ENCODE measurements around the gene HPCAL4.

HPCAL4 gene

DNA sequence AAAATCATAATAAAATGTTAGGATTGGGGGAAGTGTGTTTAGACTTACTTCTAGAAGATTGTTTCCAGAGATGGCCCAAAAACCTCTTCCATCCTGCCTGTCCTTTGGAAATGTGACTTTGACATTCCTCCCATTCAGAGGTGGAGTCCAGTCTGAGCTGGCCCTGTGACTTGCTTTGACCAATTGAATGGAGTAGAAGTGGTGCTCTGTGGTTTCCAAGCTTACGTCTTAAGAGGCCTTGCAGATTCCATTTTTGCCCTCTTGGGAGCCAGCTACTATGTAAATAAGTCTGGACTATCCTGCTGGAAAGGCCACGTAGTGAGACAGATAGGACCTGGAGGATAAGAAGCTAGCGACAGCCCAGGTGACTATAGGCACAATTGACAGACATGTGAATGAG is 18.0 kb downstream of the HPCAL4 start:
- no peak overlapping the region for H3K27ac Mint-ChIP-seq
- peaks cover 2% of the 10 kb centered on the region for H3K36me3 Mint-ChIP-seq
- peak overlapping the region; percentile 49 for H3K4me3 Mint-ChIP-seq
- H3K9me3 Mint-ChIP-seq (ENCODE audit: low read depth): no peaks in the 10 kb centered on the region
- peaks cover 21% of the 10 kb centered on the region for H3K27me3 Mint-ChIP-seq
- peaks cover 7% of the 10 kb centered on the region for H3K4me1 Mint-ChIP-seq (ENCODE audit: low read depth)

DNA sequence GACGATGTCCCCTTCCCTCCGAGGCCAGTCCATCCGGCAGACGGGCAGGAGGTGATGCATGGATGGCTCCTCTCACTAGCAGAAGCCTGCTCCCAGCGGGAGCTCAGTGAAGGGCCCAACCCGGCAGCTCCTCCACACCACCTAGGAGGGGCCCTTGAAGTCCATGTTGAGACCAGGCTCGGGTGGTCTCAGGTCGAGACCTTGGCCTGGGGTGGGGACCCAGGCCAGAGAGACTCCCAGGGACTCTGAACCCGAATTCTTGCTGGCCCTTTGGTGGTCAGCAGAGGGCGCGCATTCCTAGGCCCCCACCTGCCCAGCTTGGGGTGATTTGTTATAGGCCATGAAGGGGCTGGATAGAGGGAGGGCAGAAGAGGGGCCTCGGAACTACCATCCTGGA is 18.7 kb downstream of the HPCAL4 start:
- Mint-ChIP-seq H3K4me3 (peak overlapping the region; percentile 72), H3K27me3 (peaks cover 22% of the 10 kb centered on the region), H3K27ac (no peak overlapping the region), H3K36me3 (no peaks in the 10 kb centered on the region), H3K4me1 (ENCODE audit: low read depth) (peaks cover 10% of the 10 kb centered on the region), H3K9me3 (ENCODE audit: low read depth) (no peaks in the 10 kb centered on the region)

DNA sequence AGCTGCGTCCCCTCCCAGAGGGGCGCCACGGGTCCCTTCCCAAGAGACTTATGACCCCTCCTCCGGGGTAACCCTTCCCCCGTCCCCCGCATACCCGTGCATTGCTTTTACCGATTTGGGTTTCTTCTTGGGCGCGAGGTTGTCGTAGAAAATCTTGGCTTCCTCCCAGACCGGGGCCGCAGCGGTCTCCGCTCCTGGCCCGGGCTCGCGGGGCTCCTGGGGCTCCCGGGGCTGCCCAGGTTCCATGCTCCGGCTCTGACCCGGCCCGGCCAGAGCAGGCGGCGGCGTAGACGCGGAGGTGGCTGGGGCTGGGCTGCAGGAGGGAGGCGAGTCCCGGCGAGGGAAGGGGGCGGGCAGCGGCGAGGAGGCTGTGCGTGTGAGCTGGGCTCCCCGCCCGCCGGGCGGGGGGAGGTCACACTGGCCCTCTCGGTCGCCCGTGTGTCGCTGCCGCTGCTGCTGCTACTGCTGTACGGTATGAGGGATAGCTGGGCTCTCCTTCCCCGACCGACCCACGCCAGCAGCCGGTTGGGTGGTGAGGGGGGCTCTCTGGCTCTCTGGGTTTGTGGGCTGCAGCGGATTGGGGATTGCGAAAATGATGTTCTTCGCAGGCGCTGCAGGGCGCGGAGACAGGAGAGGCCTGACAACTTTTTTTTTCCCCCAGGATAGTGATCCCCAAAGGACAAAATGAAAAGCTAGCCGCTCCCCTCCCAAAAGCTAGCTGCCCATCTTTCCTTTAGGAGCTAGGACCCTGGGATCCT is 19.3 kb downstream of the HPCAL4 start, which contains the start of gene NT5C1A:
NT5C1A (minus strand) TSS at position 315 of the 758 bp plus-strand sequence; CDS start at position 246, 69 bp downstream.
- peaks cover 24% of the 10 kb centered on the region for H3K27me3 Mint-ChIP-seq
- no peak within 1 kb of the TSS for H3K27ac Mint-ChIP-seq
- no peaks in the 10 kb centered on the region for H3K36me3 Mint-ChIP-seq
- peaks cover 12% of the 10 kb centered on the region for H3K4me1 Mint-ChIP-seq (ENCODE audit: low read depth)
- peak within 1 kb of the TSS; percentile 72 for H3K4me3 Mint-ChIP-seq
- H3K9me3 Mint-ChIP-seq (ENCODE audit: low read depth): no peaks in the 10 kb centered on the region

DNA sequence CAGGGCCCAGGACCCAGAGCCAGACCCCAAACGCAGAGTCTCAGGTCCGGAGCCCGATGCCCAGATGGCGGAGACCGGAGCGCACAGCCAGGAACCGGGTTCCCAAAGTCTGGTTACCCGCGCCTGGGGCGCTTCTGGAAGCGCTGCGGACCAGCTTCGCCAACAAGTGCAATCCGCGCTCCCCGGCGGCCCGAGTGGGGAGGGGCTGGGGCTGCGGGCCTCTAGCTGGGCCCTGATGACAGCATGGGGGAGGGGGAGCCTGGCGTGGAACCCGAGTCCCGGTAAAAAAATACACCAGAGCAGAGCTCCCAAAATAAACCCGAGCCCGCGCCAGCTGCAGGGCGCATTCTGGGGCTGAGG is 19.8 kb downstream of the HPCAL4 start:
- no peak overlapping the region for H3K27ac Mint-ChIP-seq
- H3K9me3 Mint-ChIP-seq (ENCODE audit: low read depth): no peaks in the 10 kb centered on the region
- H3K27me3 Mint-ChIP-seq: peaks cover 25% of the 10 kb centered on the region
- no peaks in the 10 kb centered on the region for H3K36me3 Mint-ChIP-seq
- peaks cover 17% of the 10 kb centered on the region for H3K4me1 Mint-ChIP-seq (ENCODE audit: low read depth)
- peak overlapping the region; percentile 30 for H3K4me3 Mint-ChIP-seq

DNA sequence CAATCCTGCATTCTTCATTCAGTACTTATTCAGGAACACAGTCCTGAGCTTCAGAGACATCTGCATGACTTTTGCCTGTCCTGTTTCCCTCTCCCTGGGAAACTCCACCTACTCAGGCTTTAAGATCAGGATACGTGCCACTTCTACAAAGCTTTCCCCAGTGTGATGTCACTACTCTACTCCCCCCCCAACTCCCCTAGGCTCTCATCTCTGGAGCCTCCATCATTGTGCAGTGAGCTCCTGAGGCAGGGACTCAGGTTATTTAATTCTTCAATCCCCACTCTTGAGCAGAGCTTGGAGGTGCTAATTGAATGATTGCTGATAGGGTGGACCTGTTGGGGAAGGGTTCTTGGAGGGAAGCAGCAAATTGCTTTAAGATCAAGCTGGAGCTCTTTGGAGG is 20.5 kb downstream of the HPCAL4 start:
- Mint-ChIP-seq H3K9me3 (ENCODE audit: low read depth) (no peaks in the 10 kb centered on the region), H3K27me3 (peaks cover 25% of the 10 kb centered on the region), H3K36me3 (no peaks in the 10 kb centered on the region), H3K4me1 (ENCODE audit: low read depth) (peaks cover 17% of the 10 kb centered on the region), H3K4me3 (peak overlapping the region; percentile 34), H3K27ac (no peak overlapping the region)

DNA sequence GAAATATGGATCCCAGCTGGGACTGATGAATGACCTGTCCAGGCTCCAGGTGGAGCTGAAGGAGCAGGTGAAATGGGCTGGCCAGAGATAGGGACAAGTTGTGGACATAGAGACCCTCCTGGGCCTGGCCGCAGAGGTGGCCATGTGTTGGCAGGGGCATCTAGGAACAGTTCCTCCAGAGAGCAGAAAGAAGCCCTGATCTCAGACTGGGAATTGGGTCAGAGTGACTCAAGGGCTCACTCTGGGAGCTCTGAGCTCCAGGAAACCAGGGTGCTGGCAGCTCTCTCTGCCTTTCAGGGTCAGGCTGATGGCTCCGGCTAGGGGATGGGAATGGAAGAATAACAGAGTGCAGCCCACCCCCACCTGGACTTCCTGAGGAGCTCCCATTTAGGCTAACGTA is 22.3 kb downstream of the HPCAL4 start:
- Mint-ChIP-seq H3K27me3 (peaks cover 25% of the 10 kb centered on the region), H3K9me3 (ENCODE audit: low read depth) (no peaks in the 10 kb centered on the region), H3K27ac (no peak overlapping the region), H3K4me3 (no peak overlapping the region), H3K4me1 (ENCODE audit: low read depth) (peaks cover 17% of the 10 kb centered on the region), H3K36me3 (no peaks in the 10 kb centered on the region)

DNA sequence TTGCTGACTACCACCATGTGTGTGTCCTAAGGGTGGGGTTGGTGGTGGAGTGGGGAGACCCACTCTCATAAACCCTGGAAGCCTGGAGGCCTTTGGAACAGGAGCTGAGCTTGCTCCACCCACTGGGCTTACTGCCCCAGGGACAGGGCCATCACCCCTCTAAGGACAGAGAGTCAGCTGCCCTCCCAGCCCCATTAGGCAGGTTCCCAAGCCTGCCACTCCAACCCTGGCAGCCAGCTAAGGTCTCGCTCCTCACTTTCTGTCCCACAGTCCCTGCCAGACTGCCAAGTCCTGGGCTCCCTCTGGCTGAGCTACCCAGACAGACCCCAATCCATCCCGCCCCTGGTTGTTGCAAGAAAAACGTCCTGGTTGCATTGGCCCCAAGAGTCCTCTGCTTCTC is 23.1 kb downstream of the HPCAL4 start:
- Mint-ChIP-seq H3K4me1 (ENCODE audit: low read depth) (peaks cover 16% of the 10 kb centered on the region), H3K27ac (no peak overlapping the region)

DNA sequence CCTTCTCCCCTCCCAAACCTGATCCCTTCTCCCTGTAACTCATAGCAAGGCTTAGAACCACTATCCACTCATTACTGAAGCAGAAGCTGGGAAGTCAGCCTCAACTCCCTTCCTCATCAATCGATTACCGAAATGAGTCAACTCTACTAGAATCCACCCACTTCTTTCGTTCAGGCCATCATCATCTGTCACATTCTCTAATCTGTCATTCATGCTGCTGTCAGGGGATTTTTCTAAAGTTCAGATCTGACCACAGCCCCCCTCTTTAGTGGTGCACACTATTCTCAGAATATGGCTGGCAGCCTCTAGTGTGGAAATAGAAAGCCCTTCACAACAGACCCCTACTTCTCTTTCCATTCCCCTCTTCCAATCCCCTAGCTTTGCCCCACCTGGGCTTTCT is 24.5 kb downstream of the HPCAL4 start:
- Mint-ChIP-seq H3K9me3 (ENCODE audit: low read depth) (no peaks in the 10 kb centered on the region), H3K4me1 (ENCODE audit: low read depth) (peaks cover 12% of the 10 kb centered on the region), H3K4me3 (no peak overlapping the region), H3K36me3 (no peaks in the 10 kb centered on the region), H3K27ac (peak overlapping the region; percentile 24), H3K27me3 (peaks cover 25% of the 10 kb centered on the region)

More for the DNA sequence above, 23.1 kb downstream of the HPCAL4 start:
- Mint-ChIP-seq H3K4me3 (no peak overlapping the region), H3K9me3 (ENCODE audit: low read depth) (no peaks in the 10 kb centered on the region), H3K27me3 (peaks cover 25% of the 10 kb centered on the region), H3K36me3 (no peaks in the 10 kb centered on the region)

DNA sequence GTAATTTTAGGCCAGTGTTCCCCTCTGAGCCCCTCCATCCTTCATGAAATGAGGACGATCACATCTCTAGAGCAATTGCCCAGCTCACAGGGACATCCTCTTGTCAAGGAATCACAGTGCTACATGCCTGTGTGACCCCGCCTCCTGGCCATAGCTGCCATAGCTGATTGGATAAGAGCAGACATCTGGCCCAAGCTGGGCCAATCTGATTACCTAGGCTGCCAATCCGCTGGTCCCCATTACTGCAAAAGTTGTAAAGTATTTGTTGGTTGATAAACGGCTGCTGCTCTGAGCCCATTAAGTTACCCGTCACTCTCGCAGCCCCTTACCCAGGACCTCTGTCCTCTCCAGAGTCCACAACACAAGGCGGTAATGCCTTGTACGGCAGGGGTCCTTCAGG is 27.7 kb downstream of the HPCAL4 start:
- Mint-ChIP-seq H3K4me1 (ENCODE audit: low read depth) (peaks cover 10% of the 10 kb centered on the region), H3K36me3 (no peaks in the 10 kb centered on the region), H3K9me3 (ENCODE audit: low read depth) (no peaks in the 10 kb centered on the region), H3K4me3 (no peak overlapping the region), H3K27me3 (peaks cover 8% of the 10 kb centered on the region), H3K27ac (no peak overlapping the region)

DNA sequence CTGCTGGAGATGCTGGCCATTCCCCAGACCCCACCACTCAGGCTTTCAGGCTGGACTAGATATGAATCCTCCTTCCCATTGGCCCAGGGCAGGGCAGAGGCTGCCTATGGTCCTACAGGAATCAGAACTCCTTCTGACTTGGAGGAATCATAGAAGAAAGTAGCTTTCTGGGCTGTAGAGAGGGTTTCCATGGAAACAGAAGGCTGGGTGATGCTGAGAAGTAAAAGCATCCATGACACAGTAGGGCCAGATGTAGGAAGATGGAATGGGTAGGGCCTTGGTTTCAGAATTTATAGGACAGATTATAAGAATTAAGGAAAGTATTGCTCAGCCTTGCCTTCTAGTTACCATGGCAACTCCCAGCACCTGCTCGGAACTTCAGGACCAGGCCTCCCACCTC is 28.4 kb downstream of the HPCAL4 start:
- H3K9me3 Mint-ChIP-seq (ENCODE audit: low read depth): no peaks in the 10 kb centered on the region

DNA sequence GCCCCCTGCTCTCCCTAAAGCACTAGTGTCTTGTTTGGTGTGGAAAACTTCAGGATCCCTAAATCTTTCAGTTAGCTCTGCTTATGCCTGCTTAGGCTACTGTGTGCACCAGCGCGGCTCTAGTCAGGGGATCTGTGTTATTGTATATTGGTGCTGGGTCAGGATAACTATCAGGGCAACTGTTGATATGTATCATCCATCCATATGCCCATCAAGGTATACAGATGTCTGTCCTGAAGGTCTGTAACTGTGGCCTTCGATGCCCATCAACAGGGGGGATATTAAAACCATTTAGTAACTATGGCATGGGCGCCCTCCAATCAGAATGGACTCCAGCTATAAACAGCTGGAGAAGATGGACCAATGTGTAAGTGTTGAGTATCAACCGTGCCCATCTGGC is 31.7 kb downstream of the HPCAL4 start:
- Mint-ChIP-seq H3K36me3 (no peaks in the 10 kb centered on the region), H3K27me3 (no peaks in the 10 kb centered on the region), H3K9me3 (ENCODE audit: low read depth) (no peaks in the 10 kb centered on the region), H3K4me3 (no peak overlapping the region), H3K27ac (no peak overlapping the region), H3K4me1 (ENCODE audit: low read depth) (peaks cover 3% of the 10 kb centered on the region)

More for the DNA sequence above, 28.4 kb downstream of the HPCAL4 start:
- H3K36me3 Mint-ChIP-seq: no peaks in the 10 kb centered on the region
- peaks cover 11% of the 10 kb centered on the region for H3K4me1 Mint-ChIP-seq (ENCODE audit: low read depth)
- no peak overlapping the region for H3K4me3 Mint-ChIP-seq
- H3K27ac Mint-ChIP-seq: no peak overlapping the region
- H3K27me3 Mint-ChIP-seq: peaks cover 4% of the 10 kb centered on the region

DNA sequence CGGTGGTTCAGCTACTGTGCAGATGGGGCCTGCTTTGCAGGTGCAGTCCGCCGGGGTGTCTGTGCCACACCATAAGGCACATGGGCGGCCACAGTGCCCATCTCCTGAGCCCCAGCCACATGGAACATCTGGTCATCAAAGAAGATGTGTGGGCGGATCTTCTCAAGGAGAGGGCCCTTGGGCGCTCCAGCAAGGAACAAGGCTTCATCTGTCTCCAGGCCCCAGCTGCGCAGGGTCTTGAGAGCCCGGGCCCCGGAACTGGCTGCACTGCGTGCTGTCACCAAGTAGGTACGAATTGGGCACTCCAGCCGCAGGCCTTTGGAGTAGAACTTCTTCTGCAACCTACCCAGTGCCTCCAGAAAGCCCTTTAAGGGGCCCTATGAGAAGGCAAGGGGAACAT is 32.1 kb downstream of the HPCAL4 start:
- H3K9me3 Mint-ChIP-seq (ENCODE audit: low read depth): no peaks in the 10 kb centered on the region
- no peak overlapping the region for H3K4me3 Mint-ChIP-seq
- no peaks in the 10 kb centered on the region for H3K27me3 Mint-ChIP-seq
- H3K4me1 Mint-ChIP-seq (ENCODE audit: low read depth): peaks cover 3% of the 10 kb centered on the region
- no peak overlapping the region for H3K27ac Mint-ChIP-seq
- H3K36me3 Mint-ChIP-seq: no peaks in the 10 kb centered on the region

DNA sequence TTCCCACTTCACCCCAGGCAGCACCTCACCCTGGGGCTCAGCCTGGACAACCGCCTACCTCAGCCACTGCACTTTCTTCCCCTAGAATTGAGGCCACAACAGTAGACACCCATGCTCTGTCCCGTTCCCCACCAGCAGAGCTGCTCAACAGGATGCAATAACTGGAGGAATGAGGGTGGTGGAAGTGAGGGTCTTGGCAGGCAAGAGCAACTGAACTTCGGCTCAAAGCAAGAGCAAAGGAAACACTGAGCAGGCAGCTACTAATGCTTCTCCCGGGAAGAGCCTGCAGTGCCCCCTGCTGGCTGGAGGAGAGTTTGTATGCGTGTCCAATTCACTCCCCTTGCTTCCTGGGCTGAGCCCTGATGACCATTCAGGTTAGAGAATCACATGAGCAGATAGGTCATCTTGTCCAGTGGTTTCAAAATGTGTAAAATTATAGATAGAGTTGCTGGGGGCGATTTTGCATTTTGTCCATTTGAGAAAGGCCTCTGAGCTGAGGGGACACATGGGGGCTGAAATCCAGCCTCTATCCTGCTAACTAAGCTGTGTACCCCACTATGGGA is 33.2 kb downstream of the HPCAL4 start:
- H3K4me1 Mint-ChIP-seq (ENCODE audit: low read depth): peaks cover 6% of the 10 kb centered on the region
- H3K36me3 Mint-ChIP-seq: no peaks in the 10 kb centered on the region
- H3K4me3 Mint-ChIP-seq: no peak overlapping the region
- no peak overlapping the region for H3K27ac Mint-ChIP-seq
- H3K9me3 Mint-ChIP-seq (ENCODE audit: low read depth): no peaks in the 10 kb centered on the region
- H3K27me3 Mint-ChIP-seq: peaks cover 6% of the 10 kb centered on the region

DNA sequence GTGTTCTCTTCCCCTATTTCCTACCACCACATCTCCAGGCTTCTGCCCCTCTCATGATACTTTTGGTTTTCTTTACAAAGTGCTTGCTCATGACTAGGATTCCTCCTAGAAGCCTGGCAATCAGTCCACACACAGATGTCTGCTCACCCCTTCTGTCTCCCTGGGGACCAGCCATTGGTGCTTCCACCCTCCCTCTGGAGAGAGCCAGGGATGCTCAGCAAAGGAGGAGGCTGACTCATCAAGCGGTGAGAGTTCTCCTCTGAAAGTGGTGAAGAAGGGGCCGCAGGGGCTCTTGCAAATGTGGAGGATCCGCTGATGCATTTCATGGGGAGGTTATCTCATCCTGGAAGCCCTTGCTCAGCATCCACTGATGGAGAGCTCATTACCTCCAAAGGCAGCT is 33.8 kb downstream of the HPCAL4 start:
- Mint-ChIP-seq H3K36me3 (no peaks in the 10 kb centered on the region), H3K27ac (no peak overlapping the region), H3K4me1 (ENCODE audit: low read depth) (peaks cover 6% of the 10 kb centered on the region), H3K4me3 (no peak overlapping the region), H3K9me3 (ENCODE audit: low read depth) (no peaks in the 10 kb centered on the region), H3K27me3 (peaks cover 6% of the 10 kb centered on the region)

DNA sequence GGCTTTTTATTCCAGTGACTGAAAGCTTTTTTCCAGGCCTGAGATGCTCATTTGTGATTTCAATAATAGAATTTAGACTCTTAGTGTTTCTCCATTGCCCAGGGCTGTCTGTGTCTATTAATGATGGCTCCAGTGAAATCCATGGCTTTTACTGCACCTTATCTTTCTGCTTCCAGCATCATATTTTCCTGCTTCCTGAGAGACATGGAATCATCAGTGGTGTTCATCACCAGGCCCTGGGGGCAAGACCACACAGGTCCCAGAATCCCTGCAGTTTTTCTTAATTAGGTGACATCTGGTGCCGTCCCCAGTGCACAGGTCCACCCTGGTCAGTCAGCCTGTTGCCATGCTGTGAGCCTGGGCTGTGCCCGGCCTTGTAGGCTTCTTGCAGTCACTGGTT is 34.8 kb downstream of the HPCAL4 start:
- Mint-ChIP-seq H3K4me3 (no peak overlapping the region), H3K27me3 (peaks cover 6% of the 10 kb centered on the region), H3K36me3 (no peaks in the 10 kb centered on the region), H3K4me1 (ENCODE audit: low read depth) (peaks cover 6% of the 10 kb centered on the region), H3K9me3 (ENCODE audit: low read depth) (no peaks in the 10 kb centered on the region), H3K27ac (no peak overlapping the region)
